SK-N-SH (cell line): Measurements from ENCODE around the gene TFAP2E.

ENCODE experiments used
- POLR2AphosphoS5 ChIP-seq: IDR thresholded peaks from 2 replicates; pipeline ENCODE4 v1.6.1; 2012; ENCODE audit warnings: low read depth, low read length
- TAF1 ChIP-seq: IDR thresholded peaks from 2 replicates; pipeline ENCODE4 v1.6.1; 2012; ENCODE audit warnings: low read depth, mild to moderate bottlenecking, low read length, moderate library complexity, borderline replicate concordance

DNA sequence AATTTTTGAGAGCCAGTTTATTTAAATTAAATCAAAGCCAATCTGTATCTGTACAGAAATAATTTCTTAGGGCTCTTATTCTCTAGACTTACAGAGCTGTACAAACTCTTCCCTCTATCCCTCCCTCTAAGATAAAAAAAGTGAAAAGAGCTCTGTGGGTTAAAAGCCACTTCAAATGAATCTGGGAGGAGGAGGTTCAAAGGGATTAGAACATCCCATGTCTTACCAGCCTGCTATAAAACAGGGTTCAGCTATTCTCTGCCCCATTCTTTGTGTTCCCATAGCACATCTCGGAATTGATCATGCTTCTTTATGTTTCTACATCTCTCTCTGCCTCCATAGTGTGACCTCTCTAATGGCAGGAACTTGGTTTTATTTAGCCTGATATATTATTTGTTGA is 35.3 kb upstream of the TFAP2E start:
- TF ChIP-seq POLR2AphosphoS5 (no peak), TAF1 (no peak)
